ENCODE results near the gene CSK. TPM values are rescaled to one million over a fixed set of nuclear protein-coding genes. Genes with fewer than 3 reads are reported as not detected.

Gene CSK
- total and polyA plus RNA-seq, 2 of the 8 experiments (the other 6 are each of a cell fraction or from before 2014, with no cell fraction given), result 13.7 to 50.2 TPM

- Histone ChIP-seq H3K4ac (replicated peaks; ENCODE audit: insufficient read length, low read depth, low read length) (no peak overlapping the region), H3K23me2 (ENCODE audit: low read depth, low read length) (peaks cover 7% of the 10 kb centered on the region; the same call in 1 of the 2 replicates), H4K20me1 (replicated peaks in 1 of 2; ENCODE audit: control insufficient read depth in 1 of 2, insufficient read depth in 2 of 2, low read length in 2 of 2) (peaks cover 2% of the 10 kb centered on the region in 2 experiments), H4K91ac (replicated peaks; ENCODE audit: insufficient read length, low read length) (no peak overlapping the region), H3K36me3 (ENCODE audit: control insufficient read depth in 2 of 4, insufficient read depth in 4 of 4, low read length in 3 of 4) (peaks cover 0 to 11% (median 4%) of the 10 kb centered on the region in 4 experiments; a peak in 5 of 8 replicates), H3K4me1 (replicated peaks in 1 of 4; ENCODE audit: control insufficient read depth in 3 of 4, insufficient read depth in 4 of 4, low read length in 3 of 4) (peaks cover 0 to 13% (median 8%) of the 10 kb centered on the region in 4 experiments; a peak in 6 of 7 replicates), H2BK5ac (ENCODE audit: low read depth, low read length) (no peak overlapping the region), H3K4me3 (ENCODE audit: extremely low read depth in 1 of 4, insufficient read depth in 2 of 4, low read depth in 3 of 4, low read length in 4 of 4) (no peak overlapping the region), H3K18ac (ENCODE audit: extremely low read depth, low read length) (no peak overlapping the region), H2BK20ac (ENCODE audit: low read length) (no peak overlapping the region), H4K8ac (ENCODE audit: extremely low read depth, insufficient read depth, low read length) (no peak overlapping the region), H3K9me3 (ENCODE audit: insufficient read depth in 2 of 2, low read depth in 1 of 2, low read length in 1 of 2) (no peaks in the 10 kb centered on the region), H3K27me3 (replicated peaks in 1 of 4; ENCODE audit: control insufficient read depth in 3 of 4, extremely low read depth in 1 of 4, insufficient read depth in 3 of 4, low read length in 3 of 4) (no peaks in the 10 kb centered on the region), H2BK120ac (replicated peaks; ENCODE audit: low read depth, low read length) (no peak overlapping the region), H3K56ac (replicated peaks; ENCODE audit: insufficient read length, low read depth, low read length) (no peak overlapping the region), H3K4me2 (ENCODE audit: insufficient read depth in 1 of 2, low read depth in 2 of 2, low read length in 2 of 2) (no peak overlapping the region; a peak in 1 of 4 replicates), H2AFZ (ENCODE audit: low read length) (no peak overlapping the region), H2BK12ac (ENCODE audit: low read depth, low read length) (no peak overlapping the region), H4K5ac (ENCODE audit: insufficient read length, low read depth, low read length) (no peak overlapping the region), H3K23ac (ENCODE audit: insufficient read length) (no peak overlapping the region), H3K79me2 (ENCODE audit: control insufficient read depth in 1 of 2, insufficient read depth in 2 of 2, low read length in 2 of 2) (no peaks in the 10 kb centered on the region), H3K9ac (replicated peaks in 1 of 4; ENCODE audit: extremely low read depth in 1 of 4, low read depth in 3 of 4, low read length in 3 of 4) (no peak overlapping the region; a peak in 1 of 7 replicates), H2BK15ac (ENCODE audit: low read length) (no peak overlapping the region), H3K14ac (ENCODE audit: insufficient read length) (no peak overlapping the region), H2AK5ac (ENCODE audit: low read depth, low read length) (no peak overlapping the region), H3K79me1 (ENCODE audit: low read depth, low read length) (0 out of 2 replicates have a peak, but pooled peaks cover 2% of the 10 kb centered on the region), H3K27ac (ENCODE audit: low read depth, low read length) (no peak overlapping the region)
- ChIA-PET POLR2A (ENCODE audit: partially characterized antibody) (interaction anchor here (1.1 to 4.1 kb wide), 12 partner anchors 9 to 95 kb away, joined by 3 to 23 read pairs (median 5); partner anchors contain the start of genes CPLX3, CSK, FAM219B and SCAMP2), CTCF (ENCODE audit: partially characterized antibody) (interaction anchor here (0.9 to 6.6 kb wide), 12 partner anchors 7 to 71 kb away, joined by 3 to 52 read pairs (median 6); partner anchors contain the start of gene CPLX3)
- 91% methylated on average over 8 of the region's 9 CpGs; no CpG with 5 or more reads in 1 of the 2 experiments for WGBS, 2 experiments (ENCODE audit: extremely low coverage in 1 of 2, insufficient coverage in 1 of 2, insufficient read length in 1 of 2, insufficient replicate concordance in 2 of 2, low coverage in 1 of 2, low lambda C conversion rate in 2 of 2, missing lambda C conversion rate in 1 of 2)
- DNase-seq (ENCODE audit: low read depth in 1 of 2, low spot score in 2 of 2), result no peak
- FAIRE-seq, result no peak
- TF ChIP-seq TCF12 (IDR thresholded peaks at IDR 0.05; ENCODE audit: low read depth, low read length), result no peak
- no peak for TF ChIP-seq CREB1 (IDR thresholded peaks at IDR 0.05)
- no peak for TF ChIP-seq SRF (IDR thresholded peaks at IDR 0.05; ENCODE audit: low read depth, low read length)
- TF ChIP-seq BCL11A (IDR thresholded peaks at IDR 0.05; ENCODE audit: low read depth in 2 of 2, low read length in 2 of 2), result no peak
- no peak for TF ChIP-seq HDAC6 (IDR thresholded peaks at IDR 0.05; ENCODE audit: low read depth, low read length)
- TF ChIP-seq NRF1 (IDR thresholded peaks at IDR 0.05; ENCODE audit: low read depth, low read length), result no peak
- no peak for TF ChIP-seq GABPA (IDR thresholded peaks at IDR 0.05; ENCODE audit: borderline replicate concordance, insufficient read depth, low read length)
- TF ChIP-seq BRCA1 (IDR thresholded peaks at IDR 0.05; ENCODE audit: low read depth, low read length), result no peak
- no peak for TF ChIP-seq RBBP5 (IDR thresholded peaks at IDR 0.05; ENCODE audit: borderline replicate concordance, low read depth, low read length)
- TF ChIP-seq MAX (IDR thresholded peaks at IDR 0.05), result no peak
- no peak for TF ChIP-seq EGR1 (IDR thresholded peaks at IDR 0.05; ENCODE audit: borderline replicate concordance, low read depth, low read length)
- TF ChIP-seq BACH1 (IDR thresholded peaks at IDR 0.05; ENCODE audit: low read length), result no peak
Measured at GRCh38 chr15:74840851-74841775, 59.2 kb downstream of the CSK start.
